ENCODE measurements around the gene MICAL2.

GRCh38 chr11:12248330-12248729 is 137.9 kb downstream of the MICAL2 start:
- TF ChIP-seq CTCF (IDR thresholded peaks at IDR 0.05) (no peak), POLR2A (IDR thresholded peaks at IDR 0.05; ENCODE audit: low read depth) (no peak), EP300 (IDR thresholded peaks at IDR 0.05) (no peak)

Data from esophagus muscularis mucosa (tissue), 4 donors.